Skeletal muscle satellite cell (primary cell): Measurements from ENCODE around the gene HOXB3. TPM values are rescaled to one million over a fixed set of nuclear protein-coding genes. Genes with fewer than 3 reads are reported as not detected.

ENCODE experiments used
- H3K27me3 ChIP-seq: 2 replicates; pipeline ENCODE4 v1.7.0; 2013; ENCODE audit warnings: low read length; ENCODE audit not compliant: control insufficient read depth, insufficient read depth
- H3K36me3 ChIP-seq: 2 replicates; pipeline ENCODE4 v1.7.0; 2013; ENCODE audit warnings: mild to moderate bottlenecking, control low read depth, low read length; ENCODE audit not compliant: insufficient read depth
- H3K4me1 ChIP-seq: 2 replicates; pipeline ENCODE4 v1.7.0; 2013; ENCODE audit warnings: low read length; ENCODE audit not compliant: control insufficient read depth, insufficient read depth
- H3K4me2 ChIP-seq: 2 replicates; pipeline ENCODE4 v1.7.0; 2013; ENCODE audit warnings: mild to moderate bottlenecking, low read length
- H3K4me3 ChIP-seq: 2 replicates; pipeline ENCODE4 v1.7.0; 2013; ENCODE audit warnings: low read length
- H3K9ac ChIP-seq: 2 replicates; pipeline ENCODE4 v1.7.0; 2013; ENCODE audit warnings: mild to moderate bottlenecking, low read depth, low read length, moderate library complexity
- H3K9me3 ChIP-seq: replicated peaks from 2 replicates; pipeline ENCODE4 v1.7.0; 2013; ENCODE audit warnings: mild to moderate bottlenecking, control low read depth, low read length
- total RNA-seq: library from RNA; depleted of rRNA; stranded (reverse); fragments of >200 nt; gene quantifications from 2 replicates; pipeline ENCODE4 v1.2.3, GENCODE V29; 2012; rRNA removed

Gene HOXB3
- 1.1 and 6.3 TPM in 2 replicates for total RNA-seq

- H3K4me1 ChIP-seq, result peaks cover 27% of the 10 kb centered on the region
- no peaks in the 10 kb centered on the region for H3K27me3 ChIP-seq
- no peak within 1 kb of the TSS for H3K4me3 ChIP-seq
Measured at GRCh38 chr17:48589831-48590606, at the start of gene HOXB3. HOXB3 (minus strand) TSS chr17:48590241; CDS start chr17:48552474, 37,767 bp downstream.

GRCh38 chr17:48639136-48639535, 49.1 kb upstream of the HOXB3 start:
- no peaks in the 10 kb centered on the region for H3K9me3 ChIP-seq
- peaks cover 98% of the 10 kb centered on the region for H3K27me3 ChIP-seq
- H3K9ac ChIP-seq, result no peak overlapping the region
- H3K4me3 ChIP-seq, result no peak overlapping the region
- no peaks in the 10 kb centered on the region for H3K4me1 ChIP-seq
- H3K4me2 ChIP-seq, result no peak overlapping the region
- no peaks in the 10 kb centered on the region for H3K36me3 ChIP-seq

More at GRCh38 chr17:48589831-48590606, at the start of gene HOXB3:
- Histone ChIP-seq H3K9me3 (no peaks in the 10 kb centered on the region), H3K9ac (no peak within 1 kb of the TSS), H3K4me2 (no peak within 1 kb of the TSS), H3K36me3 (peaks cover 7% of the 10 kb centered on the region)

GRCh38 chr17:48637323-48638260, 47.6 kb upstream of the HOXB3 start:
- Histone ChIP-seq H3K4me1 (no peaks in the 10 kb centered on the region), H3K4me3 (no peak overlapping the region), H3K4me2 (no peak overlapping the region), H3K27me3 (peaks cover 96% of the 10 kb centered on the region), H3K9me3 (no peaks in the 10 kb centered on the region), H3K9ac (no peak overlapping the region), H3K36me3 (no peaks in the 10 kb centered on the region)

DNA sequence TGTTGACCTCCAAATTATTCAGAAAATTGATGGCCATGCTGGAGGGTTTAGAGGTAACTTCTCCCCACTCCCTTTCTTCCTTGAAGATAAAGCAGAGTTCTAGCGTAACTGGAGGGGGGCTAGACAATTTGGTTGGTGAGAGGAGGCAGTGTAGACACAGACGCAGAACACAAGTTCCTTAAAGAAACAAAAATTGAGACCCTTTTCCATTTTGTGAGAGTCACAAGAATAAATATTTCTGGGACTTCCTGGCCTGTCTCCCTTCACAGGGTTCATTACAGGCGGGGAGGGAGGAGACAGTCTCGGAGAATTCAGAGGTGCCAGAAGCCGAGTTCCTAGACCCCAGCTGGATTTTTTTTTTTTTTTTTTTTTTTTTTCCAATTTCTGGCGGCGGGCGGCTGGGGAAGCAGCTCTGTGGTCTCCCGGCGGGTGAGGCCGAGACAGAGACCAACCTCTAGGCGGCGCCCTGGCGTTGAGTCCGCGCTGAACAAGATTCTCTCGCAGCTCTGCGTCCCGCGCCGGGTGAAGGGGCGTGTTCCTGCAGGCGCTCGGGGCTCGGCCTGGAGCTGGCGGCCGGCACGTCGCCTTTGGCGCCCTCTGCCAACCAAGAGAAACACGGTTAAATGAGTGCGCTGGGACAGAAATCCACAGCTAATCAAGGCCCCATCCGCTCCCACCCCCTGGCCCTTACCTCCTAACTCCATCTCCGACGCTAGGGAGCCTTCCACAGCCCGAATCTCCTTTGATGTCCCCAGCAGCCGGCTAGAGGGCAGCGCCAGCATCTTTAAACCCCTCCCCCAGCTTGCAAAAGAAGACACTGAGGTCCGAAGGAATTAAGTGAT, 46.4 kb upstream of the HOXB3 start:
- Histone ChIP-seq H3K9ac (no peak overlapping the region), H3K36me3 (no peaks in the 10 kb centered on the region), H3K4me2 (no peak overlapping the region), H3K9me3 (no peaks in the 10 kb centered on the region), H3K27me3 (peaks cover 96% of the 10 kb centered on the region), H3K4me1 (no peaks in the 10 kb centered on the region), H3K4me3 (no peak overlapping the region)

- H3K27me3 ChIP-seq, result peaks cover 96% of the 10 kb centered on the region
Measured at GRCh38 chr17:48634493-48635208, 44.6 kb upstream of the HOXB3 start.

DNA sequence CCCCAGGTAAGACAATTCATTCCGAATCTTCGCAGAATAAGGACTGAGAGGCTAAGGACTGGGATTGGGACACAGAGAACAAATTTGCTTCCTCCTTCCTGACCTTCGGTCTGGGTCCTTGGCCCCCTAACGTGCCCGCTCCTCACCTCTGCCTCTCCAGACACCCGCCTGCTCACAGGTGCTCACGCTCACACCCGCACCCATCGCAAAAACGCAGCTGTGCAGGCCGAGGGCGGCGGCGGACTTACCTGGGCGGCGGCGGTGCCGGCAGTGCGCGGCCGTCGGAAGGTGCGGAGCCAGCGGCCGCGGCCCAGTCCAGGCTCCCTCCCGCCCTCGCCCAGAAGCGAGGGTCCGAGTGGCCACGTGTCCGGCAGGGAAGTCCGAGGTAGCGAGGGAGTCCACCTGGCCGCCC, 43.2 kb upstream of the HOXB3 start:
- H3K4me2 ChIP-seq, result no peak overlapping the region
- no peak overlapping the region for H3K9ac ChIP-seq
- peaks cover 97% of the 10 kb centered on the region for H3K27me3 ChIP-seq
- no peaks in the 10 kb centered on the region for H3K9me3 ChIP-seq
- no peaks in the 10 kb centered on the region for H3K4me1 ChIP-seq
- no peaks in the 10 kb centered on the region for H3K36me3 ChIP-seq
- no peak overlapping the region for H3K4me3 ChIP-seq

More at GRCh38 chr17:48634493-48635208, 44.6 kb upstream of the HOXB3 start:
- Histone ChIP-seq H3K4me3 (no peak overlapping the region), H3K9ac (no peak overlapping the region), H3K4me2 (no peak overlapping the region), H3K4me1 (no peaks in the 10 kb centered on the region), H3K9me3 (no peaks in the 10 kb centered on the region), H3K36me3 (no peaks in the 10 kb centered on the region)

DNA sequence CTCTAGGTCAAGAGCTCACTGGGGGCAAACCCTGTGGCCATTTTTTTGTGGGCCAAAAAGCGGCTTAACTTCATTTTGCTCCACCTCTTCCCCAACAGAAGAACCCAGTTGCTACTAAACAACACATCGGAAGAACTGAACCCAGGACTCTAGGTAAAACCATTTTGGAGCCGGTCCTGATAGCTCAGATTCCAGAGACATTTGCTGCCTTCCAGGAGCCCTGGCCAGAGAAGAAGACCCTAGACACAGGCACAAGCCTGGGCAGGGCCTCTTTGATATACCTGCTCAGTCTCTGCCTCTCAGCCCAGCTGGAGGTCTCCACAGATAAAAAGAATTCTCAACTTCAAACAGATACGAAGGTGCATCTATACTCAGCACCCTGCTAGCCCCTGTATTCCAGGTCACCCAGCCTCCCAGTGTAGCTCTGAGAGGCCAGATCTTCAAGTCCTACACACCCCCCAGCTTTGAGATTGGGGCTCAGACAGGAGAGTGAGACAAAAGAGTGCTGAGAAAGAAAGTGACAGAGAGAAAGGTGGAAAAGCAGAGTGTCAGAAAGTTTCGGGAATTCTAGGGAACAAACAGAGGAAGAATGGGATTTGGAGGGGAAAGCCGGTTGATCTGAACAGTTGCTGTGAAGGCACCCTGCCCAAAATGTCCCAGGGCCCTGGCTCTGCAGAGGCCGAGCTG, 42.7 kb upstream of the HOXB3 start:
- no peaks in the 10 kb centered on the region for H3K4me1 ChIP-seq
- peaks cover 97% of the 10 kb centered on the region for H3K27me3 ChIP-seq
- no peaks in the 10 kb centered on the region for H3K36me3 ChIP-seq
- no peak overlapping the region for H3K4me2 ChIP-seq
- H3K4me3 ChIP-seq, result no peak overlapping the region
- H3K9me3 ChIP-seq, result no peaks in the 10 kb centered on the region
- no peak overlapping the region for H3K9ac ChIP-seq

DNA sequence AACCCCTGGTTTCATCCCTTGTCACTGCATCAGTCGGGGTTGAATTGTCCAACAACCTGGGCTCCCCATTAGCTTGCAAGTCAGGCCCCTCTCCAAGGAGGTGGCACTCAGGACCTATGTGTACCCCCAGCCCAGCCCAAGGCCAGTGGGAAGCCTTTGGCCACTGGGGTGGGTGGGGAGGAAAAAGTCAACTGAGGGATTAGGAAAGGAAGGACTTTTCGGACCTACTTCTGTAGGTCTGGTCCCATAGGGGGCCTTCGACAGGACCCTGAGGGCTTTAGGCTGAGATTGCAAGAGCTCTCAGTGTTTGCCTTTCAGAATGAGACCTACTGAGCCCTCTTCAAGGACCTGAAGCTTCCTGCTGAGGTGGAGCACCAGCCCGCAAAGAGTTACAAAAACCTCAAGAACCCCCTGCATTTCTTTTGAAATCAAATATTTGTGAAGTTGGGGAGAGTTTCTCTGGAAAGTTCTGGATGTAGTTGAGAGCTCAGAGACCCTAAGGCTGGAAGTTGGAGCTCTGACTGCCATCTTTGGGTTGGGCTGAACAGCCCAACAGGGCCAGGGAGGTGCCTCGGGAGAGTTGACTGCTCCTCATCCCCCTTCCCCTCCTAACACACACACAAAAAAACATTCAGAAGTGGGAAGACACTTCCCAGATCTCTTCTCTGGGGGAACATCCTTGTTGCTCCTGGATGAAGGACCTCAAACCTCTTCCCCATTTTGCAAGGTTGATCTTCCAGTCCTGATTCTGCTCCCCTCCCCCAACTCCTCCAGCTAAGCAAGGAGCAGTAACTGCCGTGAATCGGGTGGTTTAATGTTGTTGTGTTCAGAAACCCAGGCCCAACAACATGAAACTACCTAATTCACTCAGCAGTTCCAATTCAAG, 41.9 kb upstream of the HOXB3 start:
- H3K9me3 ChIP-seq, result no peaks in the 10 kb centered on the region
- H3K4me3 ChIP-seq, result no peak overlapping the region
- peaks cover 97% of the 10 kb centered on the region for H3K27me3 ChIP-seq
- no peaks in the 10 kb centered on the region for H3K4me1 ChIP-seq
- H3K36me3 ChIP-seq, result no peaks in the 10 kb centered on the region
- no peak overlapping the region for H3K9ac ChIP-seq
- no peak overlapping the region for H3K4me2 ChIP-seq

DNA sequence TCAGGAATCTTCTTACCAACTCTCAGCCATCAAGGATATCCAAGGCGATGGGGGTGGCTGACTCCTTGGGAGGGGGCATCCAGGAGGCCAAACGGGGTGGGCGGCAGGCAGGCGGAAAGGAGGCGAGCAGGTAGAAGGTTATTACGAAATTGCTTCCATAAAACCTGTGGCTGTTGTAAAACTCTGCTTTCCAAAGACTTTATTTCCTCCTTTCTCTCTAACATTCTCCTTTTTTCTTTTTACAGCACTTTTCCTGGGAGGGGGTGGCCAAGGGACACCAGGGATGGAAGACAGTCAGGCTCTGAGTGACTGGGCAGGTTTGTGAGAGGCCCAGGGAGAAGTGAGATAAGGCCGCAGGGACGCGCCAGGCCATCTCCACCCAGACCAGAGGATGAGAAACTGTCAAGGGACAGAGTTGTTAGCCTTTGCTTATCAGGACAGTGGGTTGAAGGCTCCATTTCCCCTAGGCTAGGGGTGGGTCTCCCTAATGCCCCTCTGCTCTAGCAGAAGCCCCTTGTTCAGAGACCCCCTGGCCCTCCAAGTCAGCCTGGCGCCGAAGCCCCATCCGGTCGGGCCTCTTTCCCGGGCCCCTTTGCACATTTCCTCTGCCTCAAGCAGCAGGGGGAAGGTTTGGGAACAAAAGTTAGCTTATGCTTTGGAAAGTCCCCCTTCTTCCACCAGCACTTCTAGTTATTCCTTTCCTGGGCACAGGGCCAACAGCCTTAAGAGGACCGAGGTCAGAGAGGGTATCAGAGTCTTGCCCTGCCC, 41.1 kb upstream of the HOXB3 start:
- no peak overlapping the region for H3K9ac ChIP-seq
- H3K36me3 ChIP-seq, result no peaks in the 10 kb centered on the region
- H3K4me2 ChIP-seq, result no peak overlapping the region
- H3K9me3 ChIP-seq, result no peaks in the 10 kb centered on the region
- H3K4me3 ChIP-seq, result no peak overlapping the region
- H3K4me1 ChIP-seq, result peaks cover 3% of the 10 kb centered on the region
- peaks cover 96% of the 10 kb centered on the region for H3K27me3 ChIP-seq
